CD4-positive, alpha-beta T cell (primary cell): ENCODE results near the gene CDKN3. TPM values are rescaled to one million over a fixed set of nuclear protein-coding genes. Genes with fewer than 3 reads are reported as not detected.

Source experiments
- ATAC-seq: fragments of 200-7000 bp; cut with Tn5 transposase; one replicate; pipeline ENCODE4 v1.10.0; 2022; ENCODE audit warnings: mild to moderate bottlenecking; ENCODE audit not compliant: poor library complexity
- CTCF ChIA-PET: fragments of 350-600 bp; sonication (Branson Sonifier 250); formaldehyde crosslinking; loops from one replicate; lab custom pipeline; 2021; ENCODE audit warnings: antibody characterized with exemption, inconsistent platforms; lab: Charles Lee
- POLR2A ChIA-PET: fragments of 350-600 bp; sonication (Branson Sonifier 250); formaldehyde crosslinking; loops from one replicate; lab custom pipeline; 2021; ENCODE audit warnings: antibody characterized with exemption, inconsistent platforms; lab: Charles Lee
- DNase-seq, 14 experiments: peaks; one replicate each; pipeline ENCODE4 v3.0.0-alpha.2; 2013 to 2020; ENCODE audit warnings: mixed read lengths in 2 of 14
- H3K27ac ChIP-seq, 2 donors: one replicate each; pipeline versions ENCODE4 v1.5.1 to v1.7.0; 2013; ENCODE audit warnings: low read length in 2 of 2, low read depth in 1 of 2, mild to moderate bottlenecking in 1 of 2
- H3K27me3 ChIP-seq, 2 experiments: 1 replicate in 1 of 2; 2 replicates in 1 of 2; pipeline versions ENCODE4 v1.6.1 to v1.7.0; 2013; ENCODE audit warnings: low read length in 2 of 2, control low read depth in 1 of 2, mild to moderate bottlenecking in 1 of 2, moderate library complexity in 1 of 2; ENCODE audit not compliant: insufficient read depth in 2 of 2, control insufficient read depth in 1 of 2
- H3K36me3 ChIP-seq: one replicate; pipeline ENCODE4 v1.6.1; 2013; ENCODE audit warnings: low read length, control low read depth; ENCODE audit not compliant: insufficient read depth
- H3K4me1 ChIP-seq: one replicate; pipeline ENCODE4 v1.6.1; 2013; ENCODE audit warnings: low read length, control low read depth; ENCODE audit not compliant: insufficient read depth
- H3K4me3 ChIP-seq: one replicate; pipeline ENCODE4 v1.5.1; 2013; ENCODE audit warnings: mild to moderate bottlenecking, low read length, moderate library complexity
- H3K9me3 ChIP-seq, 2 experiments: 1 replicate in 1 of 2; 2 replicates in 1 of 2; pipeline versions ENCODE4 v1.6.1 to v1.7.0; 2013; ENCODE audit warnings: low read length in 2 of 2, mild to moderate bottlenecking in 2 of 2, control low read depth in 1 of 2, moderate library complexity in 1 of 2; ENCODE audit not compliant: control insufficient read depth in 1 of 2, insufficient read depth in 1 of 2
- H3K27ac Mint-ChIP-seq: one replicate; pipeline ENCODE4 v1.8.0; 2020; ENCODE audit warnings: mixed read lengths
- H3K27me3 Mint-ChIP-seq: one replicate; pipeline ENCODE4 v1.8.0; 2021; ENCODE audit warnings: mixed read lengths
- H3K36me3 Mint-ChIP-seq: one replicate; pipeline ENCODE4 v1.8.0; 2021; ENCODE audit warnings: low read depth, mixed read lengths
- H3K4me1 Mint-ChIP-seq: one replicate; pipeline ENCODE4 v1.8.0; 2021; ENCODE audit warnings: low read depth, mixed read lengths
- H3K4me3 Mint-ChIP-seq: one replicate; pipeline ENCODE4 v1.8.0; 2020; ENCODE audit warnings: mild to moderate bottlenecking, mixed read lengths
- H3K9me3 Mint-ChIP-seq: one replicate; pipeline ENCODE4 v1.8.0; 2020; ENCODE audit warnings: mixed read lengths
- CTCF ChIP-seq: fragments of 200-600 bp; IDR thresholded peaks from one replicate; pipeline ENCODE4 v1.8.0; 2022; ENCODE audit warnings: antibody characterized with exemption, mild to moderate bottlenecking
- intact Hi-C, 2 experiments: fragments of 100-400 bp; cut with DNase I in 1 of 2; cut with micrococcal nuclease in 1 of 2; formaldehyde crosslinking; loops; one replicate each; pipeline versions ENCODE4 v1.15.1 to v1.9.0; 2023 to 2025; cut with DNase I, micrococcal nuclease
- total RNA-seq, 174 experiments: library from RNA in 2 of 174; stranded (reverse) in 2 of 174; gene quantifications; one replicate each; pipeline ENCODE4 v1.2.3 and lab custom pipeline; 2021 to 2026

Gene CDKN3
- total RNA-seq, 2 experiments from 2014 or later = 0.61 to 1.4 TPM

GRCh38 chr14:54394596-54394995, 2.2 kb upstream of the CDKN3 start:
- POLR2A ChIA-PET = no interaction called here

GRCh38 chr14:54395284-54395683, 1.5 kb upstream of the CDKN3 start:
- no peak for ATAC-seq
- POLR2A ChIA-PET = interaction anchor here (0.6 to 1.2 kb wide), 2 partner anchors 46 to 142 kb away, joined by 3 to 4 read pairs; partner anchors contain the start of gene CNIH1
- Mint-ChIP-seq H3K4me3 (peak overlapping the region; percentile 45), H3K27ac (no peak overlapping the region), H3K27me3 (no peaks in the 10 kb centered on the region), H3K36me3 (no peaks in the 10 kb centered on the region), H3K9me3 (no peaks in the 10 kb centered on the region), H3K4me1 (peaks cover 17% of the 10 kb centered on the region)
- Histone ChIP-seq H3K4me1 (peaks cover 20% of the 10 kb centered on the region), H3K4me3 (no peak overlapping the region), H3K27ac (no peak overlapping the region), H3K9me3 (no peaks in the 10 kb centered on the region), H3K27me3 (no peaks in the 10 kb centered on the region), H3K36me3 (no peaks in the 10 kb centered on the region)
- CTCF ChIA-PET = no interaction called here
- TF ChIP-seq CTCF = no peak
- DNase-seq = no peak
- intact Hi-C loops = loop anchor here (5.0 to 10.0 kb wide), 6 partner anchors 110 to 877 kb away; partner anchors contain the start of genes CGRRF1 (in 2 of the 2), FBXO34 (in 1 of the 2), MAPK1IP1L (in 1 of the 2) and SAMD4A (in 1 of the 2)

More at GRCh38 chr14:54394596-54394995, 2.2 kb upstream of the CDKN3 start:
- CTCF ChIA-PET = no interaction called here
- Mint-ChIP-seq H3K27me3 (no peaks in the 10 kb centered on the region), H3K4me1 (peaks cover 17% of the 10 kb centered on the region), H3K9me3 (no peaks in the 10 kb centered on the region), H3K36me3 (no peaks in the 10 kb centered on the region), H3K27ac (no peak overlapping the region), H3K4me3 (no peak overlapping the region)
- Histone ChIP-seq H3K36me3 (no peaks in the 10 kb centered on the region), H3K9me3 (no peaks in the 10 kb centered on the region), H3K4me1 (peaks cover 20% of the 10 kb centered on the region), H3K4me3 (no peak overlapping the region), H3K27ac (no peak overlapping the region), H3K27me3 (no peaks in the 10 kb centered on the region)
- intact Hi-C loops = loop anchor here in 1 of 2 experiments (10.0 kb wide), 1 partner anchor 110 kb away; the partner anchor contains the start of gene CGRRF1
- no peak for DNase-seq
- TF ChIP-seq CTCF = no peak
- ATAC-seq = no peak

DNA sequence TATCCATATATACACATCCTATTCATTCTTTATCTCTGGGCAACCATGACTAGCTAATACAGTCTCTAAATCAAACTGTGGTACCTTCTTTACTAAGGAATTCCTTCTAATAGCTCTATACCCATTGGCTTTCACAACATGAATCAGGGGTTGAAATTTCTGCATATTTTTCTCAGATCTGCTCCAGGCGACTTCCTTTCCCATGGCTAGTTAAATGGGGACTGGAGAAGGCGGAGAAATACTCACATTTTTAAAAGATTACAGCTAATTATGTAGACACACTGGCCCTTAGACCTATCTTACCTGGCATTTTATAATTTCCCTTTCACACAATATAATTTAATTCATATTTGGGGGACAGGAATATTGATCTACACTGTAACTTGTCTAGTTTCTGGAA, 1.1 kb upstream of the CDKN3 start:
- no peaks in the 10 kb centered on the region for H3K9me3 Mint-ChIP-seq
- no peaks in the 10 kb centered on the region for H3K27me3 Mint-ChIP-seq
- Histone ChIP-seq H3K36me3 (no peaks in the 10 kb centered on the region), H3K27me3 (no peaks in the 10 kb centered on the region), H3K27ac (no peak overlapping the region), H3K9me3 (no peaks in the 10 kb centered on the region), H3K4me1 (peaks cover 20% of the 10 kb centered on the region), H3K4me3 (no peak overlapping the region)
- intact Hi-C loops = loop anchor here (1.0 to 10.0 kb wide), 7 partner anchors 46 to 877 kb away; partner anchors contain the start of genes CGRRF1 (in 2 of the 2), CNIH1 (in 1 of the 2), FBXO34 (in 1 of the 2) and MAPK1IP1L (in 1 of the 2)
- H3K27ac Mint-ChIP-seq = no peak overlapping the region
- no peak for TF ChIP-seq CTCF
- ChIA-PET POLR2A (interaction anchor here (0.6 to 1.2 kb wide), 3 partner anchors 46 to 142 kb away, joined by 3 to 4 read pairs (median 3); partner anchors contain the start of gene CNIH1), CTCF (interaction anchor here (1.6 kb wide), 1 partner anchor 114 kb away, joined by 4 read pairs; the partner anchor contains the start of gene CGRRF1)
- ATAC-seq (no peak), DNase-seq (no peak)
- peaks cover 17% of the 10 kb centered on the region for H3K4me1 Mint-ChIP-seq
- no peaks in the 10 kb centered on the region for H3K36me3 Mint-ChIP-seq
- H3K4me3 Mint-ChIP-seq = peak overlapping the region; percentile 54
